Lower leg skin (tissue), 3 donors: ENCODE data around the gene SUGCT.

Experiments used
- POLR2A ChIP-seq, 2 donors: fragments of 450-650 bp; IDR thresholded peaks; one replicate each; pipeline ENCODE4 v1.6.1; 2016 to 2017; ENCODE audit warnings: antibody characterized with exemption in 2 of 2, mild to moderate bottlenecking in 1 of 2, moderate library complexity in 1 of 2
- TF ChIP-seq, protein P1 (sequence below), 3 donors: fragments of 450-650 bp; IDR thresholded peaks; one replicate each; pipeline ENCODE4 v1.5.1; 2016; ENCODE audit warnings: antibody characterized with exemption in 3 of 3, mild to moderate bottlenecking in 3 of 3, moderate library complexity in 2 of 3

DNA sequence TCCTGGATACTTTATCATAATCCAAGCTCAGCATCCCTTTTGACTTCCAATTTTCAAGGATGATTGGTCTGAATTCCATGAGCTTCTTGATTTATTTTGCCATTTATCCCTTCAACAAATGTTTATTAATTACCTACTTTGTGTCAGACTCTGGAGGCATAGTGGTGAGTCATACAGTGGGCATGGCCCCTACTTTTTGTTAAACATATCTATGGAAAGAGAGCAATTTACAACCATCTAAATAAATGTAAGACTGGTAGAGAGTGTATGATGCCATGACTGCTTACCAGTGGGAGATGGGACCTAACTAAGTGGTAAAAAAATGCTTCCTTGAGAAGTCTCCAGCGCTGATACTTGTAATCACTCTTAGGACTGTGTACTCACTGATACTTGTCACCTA is 286.6 kb downstream of the SUGCT start:
- TF ChIP-seq, protein P1, sequence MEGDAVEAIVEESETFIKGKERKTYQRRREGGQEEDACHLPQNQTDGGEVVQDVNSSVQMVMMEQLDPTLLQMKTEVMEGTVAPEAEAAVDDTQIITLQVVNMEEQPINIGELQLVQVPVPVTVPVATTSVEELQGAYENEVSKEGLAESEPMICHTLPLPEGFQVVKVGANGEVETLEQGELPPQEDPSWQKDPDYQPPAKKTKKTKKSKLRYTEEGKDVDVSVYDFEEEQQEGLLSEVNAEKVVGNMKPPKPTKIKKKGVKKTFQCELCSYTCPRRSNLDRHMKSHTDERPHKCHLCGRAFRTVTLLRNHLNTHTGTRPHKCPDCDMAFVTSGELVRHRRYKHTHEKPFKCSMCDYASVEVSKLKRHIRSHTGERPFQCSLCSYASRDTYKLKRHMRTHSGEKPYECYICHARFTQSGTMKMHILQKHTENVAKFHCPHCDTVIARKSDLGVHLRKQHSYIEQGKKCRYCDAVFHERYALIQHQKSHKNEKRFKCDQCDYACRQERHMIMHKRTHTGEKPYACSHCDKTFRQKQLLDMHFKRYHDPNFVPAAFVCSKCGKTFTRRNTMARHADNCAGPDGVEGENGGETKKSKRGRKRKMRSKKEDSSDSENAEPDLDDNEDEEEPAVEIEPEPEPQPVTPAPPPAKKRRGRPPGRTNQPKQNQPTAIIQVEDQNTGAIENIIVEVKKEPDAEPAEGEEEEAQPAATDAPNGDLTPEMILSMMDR (IDR thresholded peaks at IDR 0.05), result no peak
- no peak for TF ChIP-seq POLR2A (IDR thresholded peaks at IDR 0.05)
